HepG2 (cell line): Measurements from ENCODE around the gene MOV10L1.

ENCODE experiments used
- SIN3A ChIP-seq: IDR thresholded peaks from 2 replicates; pipeline ENCODE4 v1.6.1; 2011; ENCODE audit warnings: low read depth, mild to moderate bottlenecking, control low read depth, low read length, borderline replicate concordance
- ZNF121 ChIP-seq: sonication (generic); formaldehyde crosslinking; IDR thresholded peaks from 2 replicates; pipeline ENCODE4 v1.5.0; 2020; ENCODE audit warnings: mild to moderate bottlenecking, missing genetic modification reagents
- ZNF549 ChIP-seq: sonication (generic); formaldehyde crosslinking; IDR thresholded peaks from 2 replicates; pipeline ENCODE4 v1.5.0; 2020; ENCODE audit warnings: missing genetic modification reagents
- TF ChIP-seq, protein P1 (sequence below): sonication (generic); formaldehyde crosslinking; IDR thresholded peaks from 2 replicates; pipeline ENCODE4 v1.5.0; 2020; ENCODE audit warnings: mild to moderate bottlenecking, missing genetic modification reagents, moderate library complexity
- TF ChIP-seq, protein P2 (sequence below): sonication (generic); formaldehyde crosslinking; IDR thresholded peaks from 2 replicates; pipeline ENCODE4 v1.8.0; 2022; ENCODE audit warnings: low read depth, missing genetic modification reagents
- TF ChIP-seq, protein P3 (sequence below): sonication (generic); formaldehyde crosslinking; IDR thresholded peaks from 2 replicates; pipeline ENCODE4 v1.8.1; 2022; ENCODE audit warnings: low read depth, mild to moderate bottlenecking, missing genetic modification reagents

DNA sequence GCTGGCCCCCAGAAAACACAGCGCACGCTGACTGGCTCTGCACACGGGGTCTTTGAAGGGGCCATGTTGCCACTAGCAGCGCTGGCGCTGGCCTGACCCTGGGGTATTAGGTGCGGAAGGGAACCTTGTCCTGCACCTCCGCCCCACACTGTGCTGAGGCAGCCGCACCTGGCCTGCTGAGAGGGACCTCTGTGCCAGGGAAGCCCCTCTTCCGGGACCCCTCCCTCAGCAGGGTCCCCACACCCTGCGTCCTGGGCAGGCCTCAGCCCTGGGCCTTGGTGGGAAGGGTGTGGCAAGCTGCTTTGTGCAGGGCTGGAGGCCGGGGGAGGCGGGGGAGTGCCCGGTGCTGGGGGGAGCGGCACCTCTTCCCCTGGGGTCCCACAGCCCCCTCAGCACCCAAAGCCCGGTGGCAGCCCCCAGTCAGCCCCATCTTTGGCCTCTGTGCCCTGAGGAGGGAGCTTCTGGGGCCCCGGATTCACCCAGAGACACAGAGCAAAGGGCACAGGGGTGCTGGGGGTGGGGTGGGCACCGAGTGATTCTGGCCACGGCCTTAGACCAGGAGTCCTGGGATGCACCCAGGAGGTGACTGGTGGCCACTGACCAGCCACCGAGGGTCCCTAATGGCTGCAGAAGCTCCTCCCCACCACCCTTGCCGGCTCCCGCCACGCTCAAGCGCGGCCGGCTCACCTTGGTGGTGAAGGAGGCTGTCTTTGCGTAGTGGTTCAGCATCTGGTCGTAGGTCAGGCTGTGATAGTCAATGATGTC lies 43.1 kb upstream of the MOV10L1 start:
- TF ChIP-seq, protein P1, sequence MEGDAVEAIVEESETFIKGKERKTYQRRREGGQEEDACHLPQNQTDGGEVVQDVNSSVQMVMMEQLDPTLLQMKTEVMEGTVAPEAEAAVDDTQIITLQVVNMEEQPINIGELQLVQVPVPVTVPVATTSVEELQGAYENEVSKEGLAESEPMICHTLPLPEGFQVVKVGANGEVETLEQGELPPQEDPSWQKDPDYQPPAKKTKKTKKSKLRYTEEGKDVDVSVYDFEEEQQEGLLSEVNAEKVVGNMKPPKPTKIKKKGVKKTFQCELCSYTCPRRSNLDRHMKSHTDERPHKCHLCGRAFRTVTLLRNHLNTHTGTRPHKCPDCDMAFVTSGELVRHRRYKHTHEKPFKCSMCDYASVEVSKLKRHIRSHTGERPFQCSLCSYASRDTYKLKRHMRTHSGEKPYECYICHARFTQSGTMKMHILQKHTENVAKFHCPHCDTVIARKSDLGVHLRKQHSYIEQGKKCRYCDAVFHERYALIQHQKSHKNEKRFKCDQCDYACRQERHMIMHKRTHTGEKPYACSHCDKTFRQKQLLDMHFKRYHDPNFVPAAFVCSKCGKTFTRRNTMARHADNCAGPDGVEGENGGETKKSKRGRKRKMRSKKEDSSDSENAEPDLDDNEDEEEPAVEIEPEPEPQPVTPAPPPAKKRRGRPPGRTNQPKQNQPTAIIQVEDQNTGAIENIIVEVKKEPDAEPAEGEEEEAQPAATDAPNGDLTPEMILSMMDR (CRISPR knock-in tag), result no peak
- TF ChIP-seq SIN3A (no peak), ZNF121 (CRISPR knock-in tag) (no peak), ZNF549 (CRISPR knock-in tag) (no peak)
- TF ChIP-seq, protein P2, sequence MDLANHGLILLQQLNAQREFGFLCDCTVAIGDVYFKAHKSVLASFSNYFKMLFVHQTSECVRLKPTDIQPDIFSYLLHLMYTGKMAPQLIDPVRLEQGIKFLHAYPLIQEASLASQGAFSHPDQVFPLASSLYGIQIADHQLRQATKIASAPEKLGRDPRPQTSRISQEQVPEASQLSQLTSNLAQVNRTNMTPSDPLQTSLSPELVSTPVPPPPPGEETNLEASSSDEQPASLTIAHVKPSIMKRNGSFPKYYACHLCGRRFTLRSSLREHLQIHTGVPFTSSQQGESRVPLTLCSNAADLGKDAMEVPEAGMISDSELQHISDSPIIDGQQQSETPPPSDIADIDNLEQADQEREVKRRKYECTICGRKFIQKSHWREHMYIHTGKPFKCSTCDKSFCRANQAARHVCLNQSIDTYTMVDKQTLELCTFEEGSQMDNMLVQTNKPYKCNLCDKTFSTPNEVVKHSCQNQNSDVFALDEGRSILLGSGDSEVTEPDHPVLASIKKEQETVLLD (CRISPR knock-in tag), result no peak
- TF ChIP-seq, protein P3, sequence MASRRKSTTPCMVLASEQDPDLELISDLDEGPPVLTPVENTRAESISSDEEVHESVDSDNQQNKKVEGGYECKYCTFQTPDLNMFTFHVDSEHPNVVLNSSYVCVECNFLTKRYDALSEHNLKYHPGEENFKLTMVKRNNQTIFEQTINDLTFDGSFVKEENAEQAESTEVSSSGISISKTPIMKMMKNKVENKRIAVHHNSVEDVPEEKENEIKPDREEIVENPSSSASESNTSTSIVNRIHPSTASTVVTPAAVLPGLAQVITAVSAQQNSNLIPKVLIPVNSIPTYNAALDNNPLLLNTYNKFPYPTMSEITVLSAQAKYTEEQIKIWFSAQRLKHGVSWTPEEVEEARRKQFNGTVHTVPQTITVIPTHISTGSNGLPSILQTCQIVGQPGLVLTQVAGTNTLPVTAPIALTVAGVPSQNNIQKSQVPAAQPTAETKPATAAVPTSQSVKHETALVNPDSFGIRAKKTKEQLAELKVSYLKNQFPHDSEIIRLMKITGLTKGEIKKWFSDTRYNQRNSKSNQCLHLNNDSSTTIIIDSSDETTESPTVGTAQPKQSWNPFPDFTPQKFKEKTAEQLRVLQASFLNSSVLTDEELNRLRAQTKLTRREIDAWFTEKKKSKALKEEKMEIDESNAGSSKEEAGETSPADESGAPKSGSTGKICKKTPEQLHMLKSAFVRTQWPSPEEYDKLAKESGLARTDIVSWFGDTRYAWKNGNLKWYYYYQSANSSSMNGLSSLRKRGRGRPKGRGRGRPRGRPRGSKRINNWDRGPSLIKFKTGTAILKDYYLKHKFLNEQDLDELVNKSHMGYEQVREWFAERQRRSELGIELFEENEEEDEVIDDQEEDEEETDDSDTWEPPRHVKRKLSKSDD (CRISPR knock-in tag), result no peak
